Breast epithelium (tissue), 3 donors: Measurements from ENCODE around the gene SLIT1.

Experiments used
- POLR2A ChIP-seq: fragments of 450-650 bp; IDR thresholded peaks from one replicate; pipeline ENCODE4 v1.6.1; 2016; ENCODE audit warnings: antibody characterized with exemption, mild to moderate bottlenecking, moderate library complexity
- POLR2AphosphoS5 ChIP-seq, 3 donors: sonication (generic); formaldehyde crosslinking; IDR thresholded peaks; one replicate each; pipeline ENCODE4 v1.6.1; 2017; ENCODE audit warnings: antibody characterized with exemption in 3 of 3

DNA sequence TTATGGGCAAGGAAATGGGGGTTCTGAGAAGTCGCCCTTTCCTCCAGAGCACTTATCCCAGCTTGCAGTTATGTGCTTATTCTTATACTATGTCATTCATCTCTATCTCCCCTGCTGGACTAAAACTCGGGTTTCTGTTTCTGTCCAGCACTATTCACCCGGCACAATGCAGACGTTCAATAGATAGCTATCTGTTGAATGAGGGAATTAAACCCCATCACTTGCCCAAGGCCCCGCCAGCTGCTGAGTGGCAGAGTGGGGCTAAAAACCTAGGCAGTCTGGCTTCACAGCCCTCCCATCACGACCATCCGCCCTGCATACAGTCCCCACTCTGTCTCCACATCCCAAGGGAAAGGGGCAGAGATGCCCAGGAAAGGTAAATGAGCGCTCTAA, 5.4 kb downstream of the SLIT1 start:
- TF ChIP-seq POLR2AphosphoS5 (IDR thresholded peaks at IDR 0.05): no peak
- no peak for TF ChIP-seq POLR2A
